GM18909 (cell line): ENCODE results near the gene BRSK1.
"Not testable (repeated sequence)": the region's sequence is repeated elsewhere in the genome, so short reads cannot be mapped to it uniquely, and the experiment has no call there.

ENCODE experiments used
- ATAC-seq: cut with Tn5 transposase; IDR thresholded peaks from one replicate; pipeline ENCODE4 v1.9.1; 2021; ENCODE audit warnings: mild to moderate bottlenecking; ENCODE audit not compliant: unreplicated experiment, poor library complexity

The BRSK1 gene

DNA sequence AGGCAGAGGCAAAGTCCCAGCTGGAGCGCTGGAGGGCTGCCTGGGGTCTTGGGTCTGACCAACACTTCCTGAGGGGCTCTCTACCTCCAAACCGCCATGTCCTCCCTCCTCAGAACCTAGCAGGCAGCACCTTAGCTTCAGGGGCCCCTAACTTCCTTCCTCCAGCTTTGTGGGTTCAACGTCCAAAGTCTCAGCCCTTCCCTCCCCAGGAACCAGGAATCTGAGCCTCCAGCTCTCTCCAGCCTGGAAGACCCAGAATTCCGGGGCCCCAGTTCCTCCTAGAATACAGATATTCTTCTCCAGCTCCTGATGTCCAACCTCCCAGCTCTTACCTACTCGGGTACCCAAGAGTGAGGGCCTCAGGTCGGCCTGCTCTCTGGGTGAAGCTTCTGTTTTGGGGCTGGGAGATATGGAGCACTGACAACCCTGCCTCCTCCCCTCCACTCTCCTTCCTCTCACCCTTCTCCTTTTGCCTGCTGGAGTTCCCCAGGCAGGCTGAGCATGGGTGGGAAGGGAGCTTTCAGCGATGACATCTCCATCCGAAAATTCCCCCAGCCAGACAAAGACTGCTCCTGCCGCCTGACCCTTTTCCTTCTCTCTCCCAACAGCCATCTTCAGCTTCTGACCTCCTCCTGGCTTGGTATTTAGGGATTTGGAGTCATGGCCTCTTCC, 37.8 kb downstream of the BRSK1 start:
- no peak for ATAC-seq

DNA sequence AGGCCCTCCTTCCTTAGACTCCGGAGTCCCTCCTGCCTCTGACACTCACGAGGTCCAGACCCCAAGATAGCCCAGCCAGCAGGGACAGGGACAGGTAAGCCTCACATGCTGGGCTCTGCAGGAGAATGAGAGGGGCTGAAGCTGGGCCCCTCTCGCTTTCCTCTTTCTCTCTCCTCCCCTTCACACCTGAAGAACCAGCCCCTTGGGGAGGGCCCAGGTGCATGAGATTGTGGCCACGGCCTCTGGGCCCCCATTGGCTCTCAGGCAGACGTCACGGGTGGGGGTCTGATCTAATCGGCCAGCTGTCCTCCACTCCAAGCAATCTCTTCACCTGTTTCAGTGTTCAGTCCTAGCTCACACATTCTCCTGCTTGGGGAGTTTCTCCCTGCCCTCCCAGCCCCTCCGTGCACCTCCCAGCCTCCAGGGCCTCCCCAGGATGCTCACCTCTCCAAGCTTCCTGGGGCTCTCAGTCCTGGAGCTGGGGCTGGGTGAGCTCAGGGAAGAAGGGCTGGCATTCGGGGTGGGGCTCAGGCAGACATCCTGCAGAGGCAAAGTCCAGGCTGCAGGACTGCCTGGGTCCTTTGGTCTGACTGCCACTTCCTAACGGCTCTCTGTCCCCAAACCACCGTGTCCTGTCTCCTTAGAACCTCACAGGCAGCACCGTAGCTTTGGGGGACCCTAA, 38.5 kb downstream of the BRSK1 start:
- ATAC-seq: no peak

DNA sequence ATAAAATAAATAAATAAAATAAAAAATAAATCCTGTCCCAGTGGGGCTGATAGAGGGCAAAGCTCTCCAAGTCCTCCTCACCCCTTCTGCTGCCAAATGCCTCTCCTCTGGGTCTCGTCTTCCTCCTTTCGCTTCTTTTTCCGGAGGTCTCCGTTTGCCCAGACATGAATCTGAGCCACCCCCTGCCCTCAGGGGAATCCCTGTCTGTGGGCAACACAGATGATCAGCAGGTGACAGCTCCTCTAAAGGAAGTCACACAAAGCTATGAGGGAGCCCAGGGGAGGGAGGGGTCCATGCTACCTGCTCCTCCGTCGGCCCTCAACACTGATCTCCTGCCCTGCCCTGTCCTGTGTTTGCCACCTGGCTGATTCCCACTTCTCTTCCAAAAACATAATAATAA, 40.9 kb downstream of the BRSK1 start:
- no peak for ATAC-seq

DNA sequence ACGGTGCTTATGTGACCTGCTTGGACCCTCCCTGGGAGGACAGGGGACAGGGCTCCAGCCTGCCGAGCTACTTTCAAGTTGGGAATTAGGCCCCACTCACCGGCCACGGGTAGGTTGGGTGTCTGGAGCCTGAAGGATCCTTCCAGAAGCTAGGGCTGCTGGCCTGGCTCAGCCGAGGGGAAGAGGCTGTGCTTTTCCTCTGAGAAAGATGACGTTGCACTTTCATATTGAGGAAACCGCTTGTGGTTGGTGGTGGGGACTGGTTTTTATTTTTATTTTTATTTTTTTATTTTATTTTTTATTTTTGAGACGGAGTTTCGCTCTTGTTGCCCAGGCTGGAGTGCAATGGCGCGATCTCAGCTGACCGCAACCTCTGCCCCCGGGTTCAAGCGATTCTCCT, 41.4 kb downstream of the BRSK1 start, which contains the start of gene TMEM150B:
Gene TMEM150B, minus strand, starts transcription at position 170 of the 400 bp plus-strand sequence. CDS start 4,305 bp downstream, outside the sequence.
- no peak for ATAC-seq

DNA sequence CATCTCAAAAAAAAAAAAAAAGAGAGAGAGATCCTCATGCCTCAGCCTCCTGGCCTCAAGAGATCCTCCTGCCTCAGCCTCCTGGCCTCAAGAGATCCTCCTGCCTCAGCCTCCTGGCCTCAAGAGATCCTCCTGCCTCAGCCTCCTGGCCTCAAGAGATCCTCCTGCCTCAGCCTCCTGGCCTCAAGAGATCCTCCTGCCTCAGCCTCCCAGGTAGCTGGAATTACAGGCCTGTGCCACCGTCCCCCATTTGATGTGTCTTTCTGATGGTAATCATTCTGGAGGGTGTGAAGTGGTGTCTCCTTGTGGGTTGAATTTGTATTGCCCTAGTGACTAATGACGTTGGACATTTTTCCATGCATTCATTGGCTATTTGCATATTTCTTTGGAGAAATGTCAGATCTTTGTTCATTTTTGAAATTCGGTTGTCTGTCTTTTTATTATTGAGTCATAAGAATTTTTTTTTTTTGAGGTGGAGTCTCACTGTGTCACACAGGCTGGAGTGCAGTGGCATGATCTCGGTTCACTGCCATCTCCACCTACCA, 45.0 kb downstream of the BRSK1 start:
- not testable (repeated sequence) for ATAC-seq

DNA sequence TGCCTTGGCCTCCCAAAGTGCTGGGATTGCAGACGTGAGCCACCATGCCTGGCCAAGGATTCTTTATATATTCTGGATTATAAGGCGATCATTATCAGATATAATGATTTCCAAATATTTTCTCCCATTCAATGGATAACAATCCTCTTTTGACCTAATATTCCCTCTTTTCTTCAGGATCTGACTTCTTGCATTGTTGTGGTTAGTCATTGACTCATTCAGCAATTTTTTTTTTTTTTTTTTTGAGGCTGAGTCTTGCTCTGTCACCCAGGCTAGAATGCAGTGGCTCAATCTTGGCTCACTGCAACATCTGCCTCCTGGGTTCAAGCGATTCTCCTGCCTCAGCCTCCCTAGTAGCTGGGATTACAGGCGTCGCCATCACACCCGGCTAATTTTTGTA, 46.0 kb downstream of the BRSK1 start:
- not testable (repeated sequence) for ATAC-seq

DNA sequence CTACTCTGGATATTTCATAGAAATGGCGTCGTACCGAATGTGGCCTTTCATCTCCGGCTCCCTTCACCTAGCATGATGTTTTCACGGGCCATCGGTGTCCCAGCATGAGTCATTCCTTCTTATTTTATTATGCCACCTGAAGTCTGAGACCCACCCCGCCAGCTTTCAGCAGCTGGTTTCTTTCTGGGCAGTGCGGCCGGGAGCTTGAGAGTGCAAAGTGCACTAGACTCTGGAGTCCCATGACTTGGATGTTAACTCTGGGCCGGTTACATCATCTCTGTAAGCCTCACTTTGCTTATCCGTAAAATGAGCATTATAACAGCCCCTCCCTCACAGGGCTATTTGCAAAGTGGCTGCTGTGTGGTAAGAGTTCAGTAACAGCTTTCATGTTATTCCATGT, 50.1 kb downstream of the BRSK1 start:
- ATAC-seq: no peak

DNA sequence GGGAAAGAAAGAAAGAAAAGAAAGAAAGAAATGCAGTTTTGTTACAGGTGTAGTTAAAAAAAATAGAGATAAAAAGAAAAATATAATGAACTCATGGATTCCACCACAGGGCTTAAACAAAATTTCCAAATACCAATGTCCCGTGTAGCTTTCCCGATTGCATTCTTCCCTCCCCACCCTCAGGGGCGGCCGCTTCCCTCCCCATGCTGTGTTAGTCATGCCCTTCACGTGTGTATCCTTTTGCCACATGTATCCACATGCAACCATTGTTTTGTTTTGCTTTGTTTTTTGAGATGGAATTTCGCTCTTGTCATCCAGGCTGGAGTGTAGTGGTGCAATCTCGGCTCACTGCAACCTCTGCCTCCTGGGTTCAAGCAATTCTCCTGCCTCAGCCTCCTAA, 52.3 kb downstream of the BRSK1 start:
- ATAC-seq: no peak

DNA sequence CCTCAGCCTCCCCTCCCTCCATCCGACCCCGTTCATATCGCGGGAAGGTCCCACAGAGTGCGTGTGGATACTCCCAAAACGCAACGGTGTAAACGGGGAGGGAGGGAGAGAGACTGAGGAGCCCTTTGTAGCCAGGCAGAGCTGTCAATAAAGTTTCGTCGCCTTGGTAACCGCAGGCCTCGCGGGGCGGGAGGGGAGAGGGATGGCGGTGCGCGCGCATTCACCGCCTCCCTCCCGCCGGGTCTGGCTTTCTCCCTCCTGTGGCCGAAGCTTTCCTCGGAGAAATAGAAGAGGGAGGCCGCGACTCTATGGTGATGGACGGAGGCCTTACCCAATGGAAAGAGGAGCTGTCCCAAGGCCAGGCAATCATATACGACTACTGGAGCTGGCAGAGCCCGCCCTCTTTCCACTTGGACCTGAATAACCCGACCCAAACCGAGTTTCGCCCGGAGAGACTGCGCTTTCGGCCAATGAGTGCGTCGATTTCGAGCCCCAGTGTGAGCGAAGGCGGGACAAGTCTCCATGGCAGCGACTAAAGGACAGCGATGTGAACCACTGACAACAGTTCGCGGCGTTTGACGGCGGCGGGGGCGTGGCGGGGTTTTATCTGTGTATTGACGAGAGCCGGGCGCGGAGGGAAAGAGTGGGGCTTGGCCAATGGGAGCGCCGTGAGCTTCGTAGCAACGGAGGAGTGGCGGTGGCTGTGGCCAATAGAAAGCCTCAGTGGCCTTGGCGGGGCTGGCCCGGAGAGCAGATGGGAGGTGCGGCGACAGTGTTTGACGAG, 55.5 kb downstream of the BRSK1 start, which contains the start of gene KMT5C:
Gene KMT5C, plus strand, starts transcription at position 772 of the 784 bp plus-strand sequence. CDS start 2,061 bp downstream, outside the sequence.
- peak; percentile 81 for ATAC-seq

DNA sequence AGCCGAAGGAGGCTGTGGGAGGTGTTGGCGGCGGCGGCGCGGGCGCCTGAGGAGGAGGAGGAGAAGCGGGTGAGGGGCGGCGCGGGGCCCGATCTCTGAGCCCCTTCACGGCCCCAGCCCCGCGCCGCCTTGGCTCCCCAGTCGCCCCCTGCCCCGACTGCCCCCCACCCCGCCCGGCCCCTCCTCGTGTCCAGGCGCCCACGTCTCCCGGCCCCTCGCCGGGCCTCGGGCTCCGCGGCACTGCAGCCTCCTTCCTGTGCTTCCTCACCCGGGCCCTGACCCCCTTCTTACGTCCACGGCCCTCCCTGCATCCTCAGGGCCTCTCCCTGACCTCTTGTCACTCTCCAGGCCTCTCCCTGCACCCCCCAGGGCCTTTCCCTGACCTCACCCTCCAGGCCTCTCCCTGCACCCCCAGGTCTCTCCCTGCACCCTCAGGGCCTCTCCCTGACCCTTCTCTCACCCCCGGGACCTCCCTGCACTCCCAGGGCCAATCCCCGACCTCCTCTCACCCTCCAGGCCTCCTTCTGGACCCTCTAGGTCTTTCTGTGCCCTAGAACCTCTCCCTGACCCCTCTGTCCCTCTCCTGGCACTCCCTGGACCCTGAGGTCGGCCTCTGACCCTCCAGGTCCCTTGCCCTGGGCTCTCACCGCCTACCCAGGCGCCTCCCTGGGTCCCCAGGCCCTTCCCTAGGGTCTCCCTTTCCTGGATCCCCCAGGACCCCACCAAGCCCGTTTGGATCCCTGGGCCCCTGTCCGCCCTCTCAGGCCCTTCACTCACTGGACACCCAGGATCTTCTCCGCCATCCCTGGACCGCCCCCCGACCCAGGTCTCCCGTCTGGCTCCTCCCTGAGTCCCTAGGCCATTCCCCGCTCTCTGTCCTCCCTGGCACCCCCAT, 56.3 kb downstream of the BRSK1 start:
- no peak for ATAC-seq

DNA sequence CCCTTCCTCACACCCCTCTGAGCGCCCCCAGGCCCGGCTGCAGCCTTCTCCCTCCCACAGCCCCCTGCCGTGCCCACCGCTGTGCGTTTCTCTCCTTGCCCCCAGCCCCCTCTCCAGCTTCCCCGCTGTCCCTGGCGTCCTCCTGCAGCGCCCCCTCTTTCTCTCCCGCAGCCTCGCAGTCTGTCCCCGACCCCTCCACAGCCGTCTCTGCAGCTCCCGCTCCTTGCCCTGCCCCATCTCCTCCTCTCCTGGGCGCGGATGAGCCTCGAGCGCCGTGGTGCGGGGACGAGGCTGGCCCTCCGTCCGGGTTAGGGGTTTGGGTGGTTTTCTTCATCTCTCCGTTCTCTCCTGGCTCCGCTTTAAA, 57.0 kb downstream of the BRSK1 start:
- no peak for ATAC-seq

DNA sequence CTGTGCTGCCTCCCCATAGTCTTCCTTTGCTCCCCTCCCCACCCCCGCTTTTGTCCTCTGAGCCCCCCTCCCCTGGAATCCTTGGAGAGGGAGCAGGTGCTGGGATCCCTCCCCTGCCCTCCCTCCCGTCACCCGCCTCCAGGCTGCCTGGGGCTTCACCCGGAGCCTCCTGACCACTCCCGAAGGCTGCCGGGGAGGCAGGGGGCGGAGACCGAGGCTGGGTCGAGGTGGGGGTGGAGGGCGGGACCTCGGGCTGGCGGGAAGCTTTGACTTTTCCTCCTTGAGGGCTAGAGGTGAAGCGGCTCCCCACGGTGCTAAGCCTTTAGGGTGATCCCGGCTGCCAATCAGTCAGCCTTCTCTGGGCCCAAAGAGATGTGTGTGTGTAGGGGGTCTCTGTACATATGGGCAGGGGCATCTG, 57.4 kb downstream of the BRSK1 start:
- ATAC-seq: no peak

DNA sequence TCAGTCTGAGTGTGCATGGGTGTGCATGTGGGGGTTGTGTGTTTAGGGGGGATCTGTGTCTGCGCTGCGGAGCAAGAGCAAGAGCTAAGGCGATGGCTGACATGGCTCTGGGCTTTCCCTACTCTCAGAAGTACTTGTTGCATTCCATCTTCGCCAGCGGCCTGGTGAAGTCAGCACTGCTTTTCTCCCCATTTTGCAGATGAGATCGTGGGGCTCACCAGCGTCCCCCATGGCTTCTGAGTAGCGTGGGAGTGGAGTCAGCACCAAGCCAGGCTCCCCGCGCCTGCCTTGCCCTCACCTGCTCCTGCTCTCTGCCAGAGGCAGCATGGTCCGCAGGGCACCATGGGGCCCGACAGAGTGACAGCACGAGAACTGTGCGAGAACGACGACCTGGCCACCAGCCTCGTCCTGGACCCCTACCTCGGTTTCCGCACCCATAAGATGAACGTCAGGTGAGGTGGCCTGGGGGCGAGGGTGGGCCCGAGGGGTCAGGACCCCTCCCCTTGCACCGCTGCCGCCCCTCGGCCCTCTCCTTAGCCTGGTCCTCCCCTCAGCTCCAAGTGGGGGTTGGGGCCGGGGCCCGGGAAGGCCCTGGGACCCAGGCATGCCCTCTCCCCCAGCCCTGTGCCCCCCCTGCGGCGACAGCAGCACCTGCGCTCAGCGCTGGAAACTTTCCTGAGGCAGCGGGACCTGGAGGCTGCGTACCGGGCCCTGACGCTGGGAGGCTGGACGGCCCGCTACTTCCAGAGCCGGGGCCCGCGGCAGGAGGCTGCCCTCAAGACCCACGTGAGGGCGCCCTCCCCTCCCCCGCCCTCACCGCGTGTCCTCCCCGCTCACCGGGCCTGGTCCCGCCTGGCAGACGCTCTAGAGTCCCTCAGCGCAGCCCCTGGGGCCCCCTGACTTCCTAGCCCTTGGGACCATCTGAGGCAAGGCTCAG, 58.1 kb downstream of the BRSK1 start:
- no peak for ATAC-seq

DNA sequence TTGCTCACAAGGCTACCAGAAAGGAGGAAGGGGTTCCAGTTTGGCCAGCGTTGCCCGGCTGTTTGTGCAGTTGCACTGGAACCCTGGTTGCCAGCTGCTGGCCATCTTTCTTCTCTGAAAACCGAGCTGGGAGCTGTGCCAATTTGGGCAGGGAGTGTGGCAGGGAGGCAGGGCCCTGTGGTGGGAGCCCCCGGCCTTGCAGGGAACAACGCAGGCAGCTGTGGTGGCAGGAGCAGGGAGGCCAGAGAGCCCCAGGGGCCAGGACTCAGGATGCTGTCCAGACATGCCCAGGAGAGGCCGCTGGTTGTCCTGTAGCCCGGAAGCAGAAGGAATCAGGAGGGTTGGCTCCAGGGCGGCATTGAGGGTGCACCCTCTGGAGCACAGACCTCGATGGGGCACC, 60.6 kb downstream of the BRSK1 start:
- ATAC-seq: no peak

DNA sequence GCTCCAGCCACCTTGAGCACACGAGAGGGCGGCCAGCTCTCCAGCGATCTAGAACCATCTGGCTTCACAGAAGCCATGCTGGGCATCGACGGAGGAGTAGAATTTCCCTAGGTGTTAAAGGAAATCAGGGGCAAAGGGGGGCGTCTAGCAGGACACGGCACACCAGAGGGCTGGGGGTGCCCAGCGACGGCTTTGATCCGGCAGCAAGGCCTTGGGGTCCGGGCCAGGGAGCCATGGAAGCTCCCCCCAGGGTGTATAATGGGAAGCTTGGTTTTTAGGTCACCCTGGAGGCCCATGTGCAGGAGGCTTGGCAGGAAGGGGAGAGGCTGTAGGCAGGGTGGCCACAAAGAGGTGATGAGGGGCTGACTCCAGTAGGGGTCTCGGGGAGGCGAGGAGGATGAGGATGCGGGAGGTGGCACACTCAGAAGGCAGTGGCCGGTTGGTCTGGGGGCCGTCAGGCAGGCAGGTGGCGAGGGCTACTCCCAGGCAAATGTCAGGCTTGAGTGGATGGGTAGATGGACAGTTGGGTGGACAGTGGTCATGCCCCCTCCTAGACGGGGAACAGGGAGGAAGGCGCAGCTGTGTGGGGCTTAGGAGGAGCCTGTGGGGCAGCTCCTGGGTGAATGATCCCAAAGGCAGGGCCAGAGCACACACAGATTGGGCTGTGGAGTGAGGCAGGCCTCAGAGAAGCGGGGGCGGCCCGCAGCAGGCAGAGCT, 61.5 kb downstream of the BRSK1 start:
- no peak for ATAC-seq

DNA sequence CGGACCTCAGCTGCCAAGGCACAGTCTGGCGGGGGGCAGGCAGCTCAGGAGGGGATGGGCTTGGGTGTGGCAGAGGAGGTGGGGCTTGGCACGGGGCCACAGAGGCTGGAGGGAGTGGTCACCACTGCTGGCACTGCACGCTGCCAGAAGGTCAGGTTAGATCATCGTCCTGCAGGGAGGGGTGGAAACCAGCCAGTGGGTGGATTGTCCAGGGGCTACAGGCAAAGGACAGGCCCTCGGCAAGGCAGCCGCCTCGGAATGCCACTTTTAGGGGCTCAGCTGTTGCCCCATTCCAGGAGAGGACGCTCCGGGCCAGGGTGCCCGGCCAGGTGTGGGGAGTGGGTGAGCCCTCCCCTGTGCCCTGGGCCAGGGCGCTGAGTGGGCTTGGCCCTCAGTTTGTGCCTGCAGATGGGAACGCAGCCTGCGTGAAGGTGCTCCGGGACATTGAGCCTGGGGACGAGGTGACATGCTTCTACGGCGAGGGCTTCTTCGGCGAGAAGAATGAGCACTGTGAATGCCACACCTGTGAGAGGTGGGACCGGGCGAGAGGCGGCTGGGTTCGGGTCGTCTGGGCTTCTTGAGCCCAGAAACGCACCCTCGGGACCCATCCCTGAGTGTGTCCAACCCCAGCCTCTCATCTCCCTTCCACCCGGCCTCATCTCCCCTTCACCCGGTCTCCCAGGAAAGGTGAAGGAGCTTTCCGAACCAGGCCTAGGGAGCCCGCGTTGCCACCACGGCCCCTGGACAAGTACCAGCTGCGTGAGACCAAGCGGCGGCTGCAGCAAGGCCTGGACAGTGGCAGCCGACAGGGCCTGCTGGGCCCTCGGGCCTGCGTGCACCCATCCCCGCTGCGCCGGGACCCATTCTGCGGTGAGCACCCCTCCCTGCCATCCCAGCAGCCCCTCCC, 62.3 kb downstream of the BRSK1 start:
- ATAC-seq: no peak

DNA sequence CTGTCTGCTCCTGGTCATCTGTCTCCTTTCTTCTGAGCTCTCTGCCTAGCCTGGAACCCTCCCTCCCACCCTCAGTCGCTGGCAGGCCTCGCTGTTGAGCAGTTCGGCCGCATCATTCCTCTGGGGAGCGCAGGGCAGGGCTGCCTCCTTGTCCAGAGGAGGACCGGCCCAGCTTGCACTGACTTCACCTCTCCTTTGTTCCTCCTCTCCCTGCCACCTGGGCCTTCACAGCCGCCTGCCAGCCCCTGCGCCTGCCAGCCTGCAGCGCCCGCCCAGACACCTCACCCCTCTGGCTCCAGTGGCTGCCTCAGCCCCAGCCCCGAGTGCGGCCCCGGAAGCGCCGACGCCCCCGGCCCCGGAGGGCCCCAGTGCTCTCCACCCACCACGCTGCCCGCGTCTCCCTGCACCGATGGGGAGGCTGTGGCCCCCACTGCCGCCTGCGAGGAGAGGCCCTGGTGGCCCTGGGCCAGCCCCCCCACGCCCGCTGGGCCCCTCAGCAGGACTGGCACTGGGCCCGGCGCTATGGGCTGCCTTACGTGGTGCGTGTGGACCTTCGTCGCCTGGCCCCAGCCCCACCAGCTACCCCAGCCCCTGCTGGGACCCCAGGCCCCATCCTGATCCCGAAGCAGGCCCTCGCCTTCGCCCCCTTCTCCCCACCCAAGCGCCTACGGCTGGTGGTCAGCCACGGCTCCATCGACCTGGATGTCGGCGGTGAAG, 63.1 kb downstream of the BRSK1 start:
- no peak for ATAC-seq
